Naive thymus-derived CD8-positive, alpha-beta T cell (primary cell): ENCODE results near the gene HOXA2. TPM values are rescaled to one million over a fixed set of nuclear protein-coding genes. Genes with fewer than 3 reads are reported as not detected.
A peak's percentile ranks its signal among the peaks of the same experiment; 100 is the strongest.

Experiments
- ATAC-seq, 2 donors: fragments of 150-1000 bp; cut with Tn5 transposase in 1 of 2; sonication (Bioruptor Pico), chemical (Tn5 transposase) in 1 of 2; 1 replicate in 1 of 2; 2 replicates in 1 of 2; pipeline ENCODE4 v1.10.0; 2021; ENCODE audit warnings: mild to moderate bottlenecking in 2 of 2, moderate library complexity in 2 of 2
- POLR2A ChIA-PET: fragments of 350-600 bp; sonication (Branson Sonifier 250); formaldehyde crosslinking; loops from one replicate; lab custom pipeline; 2021; ENCODE audit warnings: antibody characterized with exemption; lab: Charles Lee
- DNase-seq, 10 donors: peaks; one replicate each; pipeline versions ENCODE4 v3.0.0 to v3.0.0-alpha.2; 2020 to 2022
- H3K27ac Mint-ChIP-seq, 10 donors: one replicate each; pipeline ENCODE4 v1.8.0; 2020 to 2022; ENCODE audit warnings: mild to moderate bottlenecking in 10 of 10, mixed read lengths in 10 of 10, moderate library complexity in 4 of 10, inconsistent platforms in 1 of 10
- H3K27me3 Mint-ChIP-seq, 5 donors: one replicate each; pipeline ENCODE4 v1.8.0; 2021 to 2022; ENCODE audit warnings: mixed read lengths in 5 of 5
- H3K36me3 Mint-ChIP-seq, 3 donors: one replicate each; pipeline ENCODE4 v1.8.0; 2020 to 2022; ENCODE audit warnings: mixed read lengths in 3 of 3, mild to moderate bottlenecking in 2 of 3, inconsistent platforms in 1 of 3
- H3K4me1 Mint-ChIP-seq, 4 donors: one replicate each; pipeline ENCODE4 v1.8.0; 2021 to 2022; ENCODE audit warnings: mixed read lengths in 4 of 4
- H3K4me3 Mint-ChIP-seq, 10 donors: one replicate each; pipeline ENCODE4 v1.8.0; 2020 to 2022; ENCODE audit warnings: mild to moderate bottlenecking in 10 of 10, mixed read lengths in 10 of 10, moderate library complexity in 6 of 10, inconsistent platforms in 1 of 10
- H3K9me3 Mint-ChIP-seq, 9 donors: one replicate each; pipeline ENCODE4 v1.8.0; 2020 to 2022; ENCODE audit warnings: mixed read lengths in 9 of 9, mild to moderate bottlenecking in 3 of 9, inconsistent platforms in 1 of 9, moderate library complexity in 1 of 9
- polyA plus RNA-seq, 3 donors: library from polyadenylated mRNA; unstranded; fragments of 300-500 nt; fragmentation: Illumina TruSeq; gene quantifications; one replicate each; pipeline ENCODE4 v1.2.3, GENCODE V29; 2021
- total RNA-seq, 8 experiments: library from RNA in 2 of 8; stranded (reverse) in 2 of 8; gene quantifications; one replicate each; pipeline ENCODE4 v1.2.3 and lab custom pipeline; 2021 to 2026

HOXA2 gene
- total and polyA plus RNA-seq, 5 experiments from 2014 or later = not detected

DNA sequence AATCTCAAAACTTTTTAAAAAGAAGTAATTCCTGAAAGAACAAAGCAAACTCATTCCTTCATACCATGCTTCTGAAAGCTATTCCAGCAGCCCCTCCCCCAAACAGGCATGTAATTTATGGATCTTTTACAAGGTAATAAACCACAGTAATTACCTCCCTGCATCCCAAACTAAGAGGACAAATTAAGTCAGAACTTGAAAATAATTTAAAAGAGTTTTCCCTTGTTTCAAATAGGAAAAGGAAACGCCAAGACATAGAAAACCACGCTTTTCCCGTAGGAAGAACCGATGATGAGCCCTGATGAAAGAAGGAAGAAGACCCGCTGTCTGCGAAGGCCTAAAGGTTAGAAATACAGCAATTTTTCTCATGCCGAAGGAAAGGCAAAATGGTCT lies 19.2 kb upstream of the HOXA2 start:
- Mint-ChIP-seq H3K4me3 (no peak overlapping the region), H3K36me3 (no peaks in the 10 kb centered on the region), H3K27ac (no peak overlapping the region), H3K9me3 (no peaks in the 10 kb centered on the region), H3K4me1 (no peaks in the 10 kb centered on the region), H3K27me3 (peaks cover 2 to 30% (median 16%) of the 10 kb centered on the region in 5 donors)
- no peak for ATAC-seq
- no peak for DNase-seq
- POLR2A ChIA-PET = interaction anchor here (0.8 kb wide), 1 partner anchor 44 kb away, joined by 3 read pairs; no protein-coding TSS in a partner anchor

DNA sequence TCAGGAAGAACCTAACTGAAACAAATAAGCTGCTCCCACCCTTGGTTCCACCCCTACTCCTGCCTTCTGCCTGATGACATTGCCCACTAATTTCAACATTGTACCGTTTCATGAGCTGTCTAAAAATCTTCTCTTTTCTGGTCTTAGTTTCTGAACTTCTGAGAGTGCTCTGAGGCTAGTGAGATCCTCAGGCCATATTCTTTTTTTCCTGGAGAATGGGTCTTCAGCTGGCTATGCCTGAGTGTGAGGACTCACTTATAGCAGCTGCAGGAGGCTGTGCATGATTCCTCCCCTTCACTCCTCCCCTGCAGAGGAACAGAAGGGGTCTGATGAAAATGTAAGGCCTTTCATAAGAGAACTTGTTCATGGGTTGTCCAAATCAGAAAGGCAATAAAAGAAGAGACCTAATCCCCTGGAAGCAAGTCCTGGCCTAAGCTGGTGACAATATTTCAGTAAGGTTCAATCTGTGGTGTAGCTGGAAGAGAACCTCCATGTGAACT lies 17.0 kb upstream of the HOXA2 start:
- DNase-seq = no peak
- ATAC-seq = no peak
- Mint-ChIP-seq H3K9me3 (no peaks in the 10 kb centered on the region), H3K4me3 (no peak overlapping the region), H3K27ac (no peak overlapping the region), H3K4me1 (no peaks in the 10 kb centered on the region), H3K27me3 (peaks cover 0 to 14% (median 3%) of the 10 kb centered on the region in 5 donors), H3K36me3 (no peaks in the 10 kb centered on the region)
- POLR2A ChIA-PET = no interaction called here

DNA sequence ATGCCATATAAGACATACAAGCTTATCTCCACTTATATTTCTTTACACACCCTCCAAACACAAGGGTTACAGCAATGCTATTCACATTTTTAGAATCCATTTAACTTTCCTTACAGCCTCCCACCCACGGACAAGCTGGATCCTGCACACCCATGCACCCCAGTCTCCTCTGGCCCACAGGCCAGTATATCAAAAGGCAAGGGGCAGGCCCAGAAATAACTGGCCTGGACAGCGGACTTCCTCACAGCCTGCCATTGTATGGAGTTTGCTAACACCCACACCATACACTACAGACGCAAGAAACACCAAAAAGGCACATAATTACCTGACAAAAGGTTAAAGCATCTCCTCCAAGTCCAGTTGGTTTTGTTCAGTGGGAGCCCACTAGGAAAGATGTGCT lies 16.1 kb upstream of the HOXA2 start:
- Mint-ChIP-seq H3K4me1 (no peaks in the 10 kb centered on the region), H3K27ac (no peak overlapping the region), H3K36me3 (no peaks in the 10 kb centered on the region), H3K9me3 (no peaks in the 10 kb centered on the region), H3K4me3 (no peak overlapping the region), H3K27me3 (peaks cover 0 to 12% (median 3%) of the 10 kb centered on the region in 5 donors)
- DNase-seq (no peak), ATAC-seq (no peak)
- POLR2A ChIA-PET = no interaction called here

- Mint-ChIP-seq H3K36me3 (no peaks in the 10 kb centered on the region), H3K9me3 (no peaks in the 10 kb centered on the region), H3K4me3 (no peak overlapping the region), H3K4me1 (no peaks in the 10 kb centered on the region), H3K27me3 (peaks cover 0 to 15% (median 3%) of the 10 kb centered on the region in 5 donors), H3K27ac (no peak overlapping the region)
- ATAC-seq = no peak
- no peak for DNase-seq
- POLR2A ChIA-PET = no interaction called here
These were observed 15.5 kb upstream of the HOXA2 start for GRCh38 chr7:27117887-27118491.

- POLR2A ChIA-PET = no interaction called here
- DNase-seq = no peak
- H3K4me3 Mint-ChIP-seq = no peak overlapping the region
- no peaks in the 10 kb centered on the region for H3K4me1 Mint-ChIP-seq
- H3K27me3 Mint-ChIP-seq = peaks cover 0 to 15% (median 3%) of the 10 kb centered on the region in 5 donors
- H3K27ac Mint-ChIP-seq = peak overlapping the region in 1 of 10 donors; percentile 13
- no peaks in the 10 kb centered on the region for H3K9me3 Mint-ChIP-seq
- no peaks in the 10 kb centered on the region for H3K36me3 Mint-ChIP-seq
- ATAC-seq = no peak
These were observed 14.7 kb upstream of the HOXA2 start for GRCh38 chr7:27116962-27117886.

- Mint-ChIP-seq H3K36me3 (no peaks in the 10 kb centered on the region), H3K9me3 (no peaks in the 10 kb centered on the region), H3K4me1 (no peaks in the 10 kb centered on the region), H3K27me3 (peaks cover 0 to 15% (median 3%) of the 10 kb centered on the region in 5 donors), H3K27ac (no peak overlapping the region), H3K4me3 (no peak overlapping the region)
- DNase-seq = no peak
- POLR2A ChIA-PET = no interaction called here
- ATAC-seq = no peak
These were observed 13.8 kb upstream of the HOXA2 start for GRCh38 chr7:27116031-27116961.

- H3K9me3 Mint-ChIP-seq = no peaks in the 10 kb centered on the region
- peaks cover 0 to 15% (median 3%) of the 10 kb centered on the region in 5 donors for H3K27me3 Mint-ChIP-seq
- no peaks in the 10 kb centered on the region for H3K36me3 Mint-ChIP-seq
- no peak for DNase-seq
- no peak for ATAC-seq
- H3K4me1 Mint-ChIP-seq = no peaks in the 10 kb centered on the region
- H3K4me3 Mint-ChIP-seq = no peak overlapping the region
- no peak overlapping the region for H3K27ac Mint-ChIP-seq
- POLR2A ChIA-PET = no interaction called here
These were observed 12.9 kb upstream of the HOXA2 start for GRCh38 chr7:27115221-27116026.

- peaks cover 0 to 15% (median 3%) of the 10 kb centered on the region in 5 donors for H3K27me3 Mint-ChIP-seq
- H3K36me3 Mint-ChIP-seq = no peaks in the 10 kb centered on the region
- H3K4me1 Mint-ChIP-seq = no peaks in the 10 kb centered on the region
- ATAC-seq = no peak
- DNase-seq = no peak
- H3K4me3 Mint-ChIP-seq = no peak overlapping the region
- POLR2A ChIA-PET = no interaction called here
- H3K9me3 Mint-ChIP-seq = no peaks in the 10 kb centered on the region
- H3K27ac Mint-ChIP-seq = no peak overlapping the region
These were observed 12.4 kb upstream of the HOXA2 start for GRCh38 chr7:27114881-27115220.

- Mint-ChIP-seq H3K9me3 (no peaks in the 10 kb centered on the region), H3K36me3 (no peaks in the 10 kb centered on the region), H3K27me3 (peaks cover 0 to 14% (median 6%) of the 10 kb centered on the region in 5 donors), H3K4me1 (no peaks in the 10 kb centered on the region), H3K4me3 (no peak overlapping the region), H3K27ac (no peak overlapping the region)
- ATAC-seq = no peak
- POLR2A ChIA-PET = no interaction called here
- DNase-seq = no peak
These were observed 11.7 kb upstream of the HOXA2 start for GRCh38 chr7:27113991-27114769.

- POLR2A ChIA-PET = no interaction called here
- DNase-seq (no peak), ATAC-seq (no peak)
- H3K4me1 Mint-ChIP-seq = no peaks in the 10 kb centered on the region
- no peaks in the 10 kb centered on the region for H3K9me3 Mint-ChIP-seq
- H3K4me3 Mint-ChIP-seq = no peak overlapping the region
- H3K27me3 Mint-ChIP-seq = peaks cover 2 to 11% (median 6%) of the 10 kb centered on the region in 5 donors
- H3K27ac Mint-ChIP-seq = no peak overlapping the region
- H3K36me3 Mint-ChIP-seq = no peaks in the 10 kb centered on the region
These were observed 10.8 kb upstream of the HOXA2 start for GRCh38 chr7:27112955-27113949.
